Measurements from ENCODE around the gene CEP57L1. TPM values are rescaled to one million over a fixed set of nuclear protein-coding genes. Genes with fewer than 3 reads are reported as not detected.

Gene CEP57L1
- total and polyA plus RNA-seq, 2 experiments from 2014 or later = 17.1 to 20.2 TPM

GRCh38 chr6:109075934-109076333 is 19.4 kb upstream of the CEP57L1 start:
- Mint-ChIP-seq H3K4me1 (peaks cover 5% of the 10 kb centered on the region; the same call in 2 of the 3 replicates), H3K4me3 (no peak overlapping the region), H3K9me3 (no peaks in the 10 kb centered on the region), H3K36me3 (ENCODE audit: low read depth) (no peaks in the 10 kb centered on the region), H3K27me3 (ENCODE audit: insufficient read depth, low read depth, poor library complexity) (no peaks in the 10 kb centered on the region), H3K27ac (no peak overlapping the region)
- TF ChIP-seq ZNF331 (CRISPR knock-in tag; IDR thresholded peaks at IDR 0.05; ENCODE audit: low read depth) (no peak), EZH2 (IDR thresholded peaks at IDR 0.05; ENCODE audit: low read depth, unreplicated experiment) (no peak)
- Histone ChIP-seq H3K27ac (ENCODE audit: low read depth) (no peak overlapping the region), H3F3A (replicated peaks; ENCODE audit: low read depth) (no peaks in the 10 kb centered on the region), H3K4me1 (ENCODE audit: insufficient read depth) (no peaks in the 10 kb centered on the region), H3K4me2 (no peak overlapping the region), H3K4me3 (no peak overlapping the region), H3K36me3 (ENCODE audit: insufficient read depth) (no peaks in the 10 kb centered on the region), H3K27me3 (ENCODE audit: insufficient read depth) (no peaks in the 10 kb centered on the region), H4K20me1 (replicated peaks; ENCODE audit: insufficient read depth) (no peaks in the 10 kb centered on the region), H3K9me2 (ENCODE audit: insufficient read depth) (no peaks in the 10 kb centered on the region), H2AFZ (no peak overlapping the region), H3K79me2 (replicated peaks; ENCODE audit: insufficient read depth) (no peaks in the 10 kb centered on the region)
- DNase-seq (ENCODE audit: low spot score) (no peak), ATAC-seq (no peak)

- no peaks in the 10 kb centered on the region for H4K20me1 ChIP-seq (replicated peaks; ENCODE audit: insufficient read depth)
- no peak for DNase-seq (ENCODE audit: low spot score)
- Mint-ChIP-seq H3K27ac (no peak overlapping the region), H3K9me3 (no peaks in the 10 kb centered on the region), H3K27me3 (ENCODE audit: insufficient read depth, low read depth, poor library complexity) (no peaks in the 10 kb centered on the region), H3K4me3 (no peak overlapping the region), H3K4me1 (peaks cover 5% of the 10 kb centered on the region; the same call in 2 of the 3 replicates), H3K36me3 (ENCODE audit: low read depth) (no peaks in the 10 kb centered on the region)
- no peaks in the 10 kb centered on the region for H3F3A ChIP-seq (replicated peaks; ENCODE audit: low read depth)
- no peaks in the 10 kb centered on the region for H3K79me2 ChIP-seq (replicated peaks; ENCODE audit: insufficient read depth)
- no peak overlapping the region for H2AFZ ChIP-seq
- H3K36me3 ChIP-seq (ENCODE audit: insufficient read depth) = no peaks in the 10 kb centered on the region
- no peak overlapping the region for H3K4me3 ChIP-seq
- H3K9me2 ChIP-seq (ENCODE audit: insufficient read depth) = no peaks in the 10 kb centered on the region
- TF ChIP-seq CREB1 (CRISPR knock-in tag; IDR thresholded peaks at IDR 0.05; ENCODE audit: low read depth) = no peak
- no peak for TF ChIP-seq EZH2phosphoT487 (IDR thresholded peaks at IDR 0.05; ENCODE audit: unreplicated experiment)
- no peak for TF ChIP-seq ZNF331 (CRISPR knock-in tag; IDR thresholded peaks at IDR 0.05; ENCODE audit: low read depth)
- TF ChIP-seq ZNF462 (CRISPR knock-in tag; IDR thresholded peaks at IDR 0.05) = no peak
- no peak for TF ChIP-seq ETS1 (IDR thresholded peaks at IDR 0.05)
- no peak for TF ChIP-seq STAT1 (IDR thresholded peaks at IDR 0.05; ENCODE audit: unreplicated experiment)
- no peak for TF ChIP-seq NANOG (IDR thresholded peaks at IDR 0.05; ENCODE audit: borderline replicate concordance)
- TF ChIP-seq EZH2 (IDR thresholded peaks at IDR 0.05; ENCODE audit: low read depth, unreplicated experiment) = no peak
- no peaks in the 10 kb centered on the region for H3K27me3 ChIP-seq (ENCODE audit: insufficient read depth)
- ATAC-seq = no peak
- H3K4me2 ChIP-seq = no peak overlapping the region
- H3K4me1 ChIP-seq (ENCODE audit: insufficient read depth) = no peaks in the 10 kb centered on the region
- no peak overlapping the region for H3K27ac ChIP-seq (ENCODE audit: low read depth)
Observed at GRCh38 chr6:109076377-109076776, 18.9 kb upstream of the CEP57L1 start.

Data from GM23338 (cell line).